Kidney epithelial cell (primary cell): ENCODE measurements around the gene FMN1. TPM values are rescaled to one million over a fixed set of nuclear protein-coding genes. Genes with fewer than 3 reads are reported as not detected.

Experiments used
- DNase-seq: peaks from one replicate; pipeline ENCODE4 v3.0.0-alpha.2; 2010; ENCODE audit warnings: low read depth
- H3K27me3 ChIP-seq: 2 replicates; pipeline ENCODE4 v1.6.0; 2011; ENCODE audit warnings: low read length; ENCODE audit not compliant: control insufficient read depth, insufficient read depth
- H3K36me3 ChIP-seq: 2 replicates; pipeline ENCODE4 v1.5.1; 2011; ENCODE audit warnings: low read length; ENCODE audit not compliant: control insufficient read depth, insufficient read depth
- H3K4me3 ChIP-seq: 2 replicates; pipeline ENCODE4 v1.5.1; 2011; ENCODE audit warnings: low read depth, mild to moderate bottlenecking, control low read depth, low read length
- CTCF ChIP-seq: IDR thresholded peaks from 2 replicates; pipeline ENCODE4 v1.5.1; 2011; ENCODE audit warnings: mild to moderate bottlenecking, moderate library complexity, low read length, control low read depth, inconsistent platforms; ENCODE audit not compliant: insufficient read depth, poor library complexity, severe bottlenecking
- total RNA-seq: library from RNA; depleted of rRNA; stranded (reverse); fragments of >200 nt; gene quantifications from 2 replicates; pipeline ENCODE4 v1.2.3, GENCODE V29; 2015

Gene FMN1
- total RNA-seq, 1 donor from 2014 or later, result 4.5 TPM

GRCh38 chr15:33163816-33164215 is 30.7 kb downstream of the FMN1 start:
- no peak for DNase-seq
- Histone ChIP-seq H3K27me3 (no peaks in the 10 kb centered on the region), H3K4me3 (no peak overlapping the region), H3K36me3 (no peaks in the 10 kb centered on the region)
- no peak for TF ChIP-seq CTCF

GRCh38 chr15:33161209-33161608 is 33.3 kb downstream of the FMN1 start:
- DNase-seq, result no peak
- H3K27me3 ChIP-seq, result no peaks in the 10 kb centered on the region
- no peak for TF ChIP-seq CTCF
- no peak overlapping the region for H3K4me3 ChIP-seq
- no peaks in the 10 kb centered on the region for H3K36me3 ChIP-seq

- no peaks in the 10 kb centered on the region for H3K27me3 ChIP-seq
- TF ChIP-seq CTCF, result no peak
- no peaks in the 10 kb centered on the region for H3K36me3 ChIP-seq
- H3K4me3 ChIP-seq, result no peak overlapping the region
- DNase-seq, result no peak
Measured at GRCh38 chr15:33160581-33161165, 33.8 kb downstream of the FMN1 start.

- Histone ChIP-seq H3K27me3 (no peaks in the 10 kb centered on the region), H3K4me3 (no peak overlapping the region), H3K36me3 (no peaks in the 10 kb centered on the region)
- no peak for TF ChIP-seq CTCF
- no peak for DNase-seq
Measured at GRCh38 chr15:33159726-33160453, 34.6 kb downstream of the FMN1 start.

- H3K36me3 ChIP-seq, result no peaks in the 10 kb centered on the region
- no peak for TF ChIP-seq CTCF
- DNase-seq, result no peak
- no peaks in the 10 kb centered on the region for H3K27me3 ChIP-seq
- H3K4me3 ChIP-seq, result no peak overlapping the region
Measured at GRCh38 chr15:33158366-33158765, 36.1 kb downstream of the FMN1 start.
